ENCODE results near the gene BNC2. TPM values are rescaled to one million over a fixed set of nuclear protein-coding genes. Genes with fewer than 3 reads are reported as not detected.
A peak's percentile ranks its signal among the peaks of the same experiment; 100 is the strongest.

Gene BNC2
- total and polyA plus RNA-seq, 2 of the 4 experiments (the other 2 are of a cell fraction) = 15.5 to 45.2 TPM

DNA sequence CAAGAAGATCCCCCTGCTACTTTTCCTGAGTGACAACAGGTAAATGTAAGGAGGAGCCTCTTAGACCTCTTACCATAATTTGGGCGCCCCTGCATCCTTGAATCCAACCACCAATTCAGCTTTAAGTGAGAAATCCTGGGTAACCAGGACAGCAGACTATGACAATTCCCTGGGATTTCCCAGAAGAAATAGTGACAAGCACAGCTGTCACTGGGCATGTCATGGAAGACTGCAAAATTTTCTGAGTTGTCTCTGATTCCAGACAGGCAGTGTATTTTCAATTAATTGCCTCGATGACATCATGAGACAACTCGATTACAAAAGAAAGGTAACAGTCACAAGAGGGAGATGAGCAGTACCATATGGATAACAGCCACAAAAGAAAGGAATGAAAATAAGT lies 256.9 kb downstream of the BNC2 start:
- no peaks in the 10 kb centered on the region for H3K27me3 ChIP-seq (ENCODE audit: control insufficient read depth, insufficient read depth, low read length)
- H3K36me3 ChIP-seq (ENCODE audit: control insufficient read depth, insufficient read depth, low read length) = no peaks in the 10 kb centered on the region
- no peak overlapping the region for H4K91ac ChIP-seq (ENCODE audit: insufficient read depth, low read depth, low read length)
- H2BK5ac ChIP-seq (ENCODE audit: low read depth, low read length, poor library complexity, severe bottlenecking) = no peak overlapping the region
- no peak overlapping the region for H3K23ac ChIP-seq (ENCODE audit: low read depth, low read length)
- no peak overlapping the region for H2BK120ac ChIP-seq (ENCODE audit: low read depth, low read length)
- ATAC-seq (ENCODE audit: low read depth) (no peak), DNase-seq (no peak)
- peaks cover 5% of the 10 kb centered on the region; the same call in 1 of the 2 replicates for H4K20me1 ChIP-seq (ENCODE audit: insufficient read depth, low read length)
- WGBS, 2 experiments (ENCODE audit: extremely low coverage in 2 of 2, insufficient read length in 1 of 2) = 71% methylated on average over 2 of the region's 3 CpGs; no CpG with 5 or more reads in 1 of the 2 experiments
- no peak overlapping the region for H2AK9ac ChIP-seq (replicated peaks; ENCODE audit: low read depth, low read length, poor library complexity)
- no peak overlapping the region for H2AK5ac ChIP-seq (ENCODE audit: low read depth, low read length)
- H2AFZ ChIP-seq (replicated peaks; ENCODE audit: low read length, poor library complexity) = no peak overlapping the region
- no peak overlapping the region for H3K56ac ChIP-seq (ENCODE audit: extremely low read depth, insufficient read depth, low read length)
- H3K4ac ChIP-seq (ENCODE audit: low read depth, low read length) = no peak overlapping the region
- H3K79me1 ChIP-seq (ENCODE audit: low read depth in 1 of 2, low read length in 2 of 2) = peaks cover 18 to 72% of the 10 kb centered on the region in 2 experiments; a peak in 3 of 4 replicates
- no peak overlapping the region for H3K18ac ChIP-seq (ENCODE audit: low read depth, low read length)
- H3K9me1 ChIP-seq (ENCODE audit: insufficient read depth, low read length) = peaks cover 3% of the 10 kb centered on the region; the same call in 1 of the 2 replicates
- H3K9me3 ChIP-seq (ENCODE audit: control insufficient read depth, insufficient read depth, low read length) = no peaks in the 10 kb centered on the region
- no peak overlapping the region for H3K4me3 ChIP-seq (ENCODE audit: insufficient read depth, low read depth, low read length)
- ChIA-PET POLR2A (ENCODE audit: unreplicated experiment) (no interaction called here), CTCF (no interaction called here)
- H3K4me1 ChIP-seq (ENCODE audit: control insufficient read depth, insufficient read depth, low read length) = peaks cover 15% of the 10 kb centered on the region
- TF ChIP-seq CHD1 (IDR thresholded peaks at IDR 0.05; ENCODE audit: low read depth, low read length) = no peak
- H3K9ac ChIP-seq (ENCODE audit: low read depth, low read length) = no peak overlapping the region
- no peak overlapping the region; a peak in 1 of 4 replicates for H4K8ac ChIP-seq (ENCODE audit: low read depth in 2 of 2, low read length in 2 of 2)
- no TSS peak for BruUV-seq (replicated peaks)
- intact Hi-C loops (cut with micrococcal nuclease) = no loop called here
- H4K5ac ChIP-seq (ENCODE audit: low read depth, low read length) = no peak overlapping the region
- in situ Hi-C loops (cut with MboI; ENCODE audit: low sequenced_read_pairs) = no loop called here
- dilution Hi-C loops (cut with HindIII; ENCODE audit: low sequenced_read_pairs, unreplicated experiment) = no loop called here
- H3K27ac ChIP-seq (ENCODE audit: insufficient read depth, low read length) = no peak overlapping the region
- no peak overlapping the region for H2BK15ac ChIP-seq (ENCODE audit: low read depth, low read length)
- H3K4me2 ChIP-seq (ENCODE audit: low read depth, low read length) = no peak overlapping the region
- H3K14ac ChIP-seq (replicated peaks; ENCODE audit: low read depth, low read length) = no peak overlapping the region
- H2BK20ac ChIP-seq (ENCODE audit: low read depth, low read length) = 0 out of 2 replicates have a peak overlapping the region, but pooled peaks have one; percentile 48
